HepG2 (cell line): ENCODE results near the gene PNLDC1. TPM values are rescaled to one million over a fixed set of nuclear protein-coding genes. Genes with fewer than 3 reads are reported as not detected.
A peak's percentile ranks its signal among the peaks of the same experiment; 100 is the strongest.

Experiments used
- ARNT2 ChIP-seq: sonication (generic); formaldehyde crosslinking; IDR thresholded peaks from 2 replicates; pipeline ENCODE4 v1.8.0; 2022; ENCODE audit warnings: mild to moderate bottlenecking, low read depth, missing genetic modification reagents, moderate library complexity
- ASH2L ChIP-seq: fragments of 300-600, 200-600 bp; sonication (generic); IDR thresholded peaks from 2 replicates; pipeline ENCODE4 v1.7.0; 2017; ENCODE audit warnings: low read depth, mild to moderate bottlenecking, moderate library complexity, mixed read lengths, low read length; ENCODE audit not compliant: insufficient read length
- BCL6 ChIP-seq: IDR thresholded peaks from 2 replicates; pipeline ENCODE4 v1.6.1; 2016; ENCODE audit warnings: missing genetic modification reagents, missing compliant biosample characterization
- CHD4 ChIP-seq: fragments of 200-600 bp; sonication (generic); IDR thresholded peaks from 2 replicates; pipeline ENCODE4 v1.7.0; 2017; ENCODE audit warnings: mild to moderate bottlenecking, low read length, borderline replicate concordance
- DPF2 ChIP-seq: sonication (generic); formaldehyde crosslinking; IDR thresholded peaks from 2 replicates; pipeline ENCODE4 v1.4.0; 2020; ENCODE audit warnings: mild to moderate bottlenecking, low read depth, missing genetic modification reagents, borderline replicate concordance
- FOXP1 ChIP-seq, 2 experiments: fragments of 450-650 bp in 1 of 2; IDR thresholded peaks; 2 replicates each; pipeline ENCODE4 v1.6.1; 2017 to 2018; ENCODE audit warnings: antibody characterized with exemption in 1 of 2
- GATAD2A ChIP-seq: IDR thresholded peaks from 2 replicates; pipeline ENCODE4 v1.6.1; 2016
- GZF1 ChIP-seq: sonication (generic); formaldehyde crosslinking; IDR thresholded peaks from 2 replicates; pipeline ENCODE4 v1.5.1; 2020; ENCODE audit warnings: mild to moderate bottlenecking, missing genetic modification reagents
- MIXL1 ChIP-seq: IDR thresholded peaks from 2 replicates; pipeline ENCODE4 v1.6.1; 2016
- NFKB2 ChIP-seq: sonication (generic); formaldehyde crosslinking; IDR thresholded peaks from 2 replicates; pipeline ENCODE4 v1.4.0; 2020; ENCODE audit warnings: missing genetic modification reagents, borderline replicate concordance
- PRDM10 ChIP-seq: sonication (generic); formaldehyde crosslinking; IDR thresholded peaks from 2 replicates; pipeline ENCODE4 v1.4.0; 2020; ENCODE audit warnings: low read depth, missing genetic modification reagents
- RFX3 ChIP-seq: IDR thresholded peaks from 2 replicates; pipeline ENCODE4 v1.6.1; 2016; ENCODE audit warnings: missing biosample characterization, missing genetic modification reagents
- SATB2 ChIP-seq: sonication (generic); formaldehyde crosslinking; IDR thresholded peaks from 2 replicates; pipeline ENCODE4 v1.5.0; 2020; ENCODE audit warnings: missing genetic modification reagents
- SCMH1 ChIP-seq: sonication (generic); formaldehyde crosslinking; IDR thresholded peaks from 2 replicates; pipeline ENCODE4 v1.9.0; 2021; ENCODE audit warnings: missing genetic modification reagents, mild to moderate bottlenecking, borderline replicate concordance
- SETDB1 ChIP-seq: sonication (generic); formaldehyde crosslinking; IDR thresholded peaks from 2 replicates; pipeline ENCODE4 v1.5.1; 2020; ENCODE audit warnings: missing genetic modification reagents, mild to moderate bottlenecking, borderline replicate concordance
- TMF1 ChIP-seq: sonication (generic); formaldehyde crosslinking; IDR thresholded peaks from 2 replicates; pipeline ENCODE4 v1.8.1; 2022; ENCODE audit warnings: low read depth, missing genetic modification reagents
- ZIK1 ChIP-seq: sonication (generic); formaldehyde crosslinking; IDR thresholded peaks from 2 replicates; pipeline ENCODE4 v1.5.0; 2020; ENCODE audit warnings: mild to moderate bottlenecking, low read depth, missing genetic modification reagents, borderline replicate concordance
- ZNF589 ChIP-seq: sonication (generic); formaldehyde crosslinking; conservative IDR thresholded peaks from 2 replicates; pipeline ENCODE4 v1.8.0; 2022; ENCODE audit warnings: mild to moderate bottlenecking, moderate library complexity, missing genetic modification reagents
- ZNF605 ChIP-seq: sonication (generic); formaldehyde crosslinking; IDR thresholded peaks from 2 replicates; pipeline ENCODE4 v1.8.0; 2022; ENCODE audit warnings: mild to moderate bottlenecking, missing genetic modification reagents
- ZNF609 ChIP-seq: sonication (generic); formaldehyde crosslinking; IDR thresholded peaks from 2 replicates; pipeline ENCODE4 v1.4.0; 2020; ENCODE audit warnings: mild to moderate bottlenecking, missing genetic modification reagents, borderline replicate concordance
- ZNF850 ChIP-seq: sonication (generic); formaldehyde crosslinking; conservative IDR thresholded peaks from 2 replicates; pipeline ENCODE4 v1.9.0; 2021; ENCODE audit warnings: mild to moderate bottlenecking, missing genetic modification reagents
- polyA plus RNA-seq, 8 experiments: library from polyadenylated mRNA; depleted of rRNA in 3 of 8; stranded (reverse) in 7 of 8; unstranded in 1 of 8; fragments of >200 nt; fragmentation: Illumina TruSeq in 4 of 8; extraction: Trizol in 4 of 8; gene quantifications; 2 replicates each; pipeline versions ENCODE4 v1.2.1 to v1.2.3, GENCODE V29; 2011 to 2016; ENCODE audit warnings: low read depth in 4 of 8, missing spikeins in 1 of 8, mixed read lengths in 1 of 8; ENCODE audit not compliant: insufficient read depth in 1 of 8
- total RNA-seq, 5 experiments: library from RNA; depleted of rRNA; stranded (reverse); fragments of >200 nt; fragmentation: Illumina TruSeq; extraction: Trizol; gene quantifications; 2 replicates each; pipeline ENCODE4 v1.2.3, GENCODE V29; 2016; ENCODE audit warnings: low read depth in 1 of 5

Gene PNLDC1
- total and polyA plus RNA-seq, 2 of the 13 experiments (the other 11 are each of a cell fraction or from before 2014, with no cell fraction given): not detected

- TF ChIP-seq BCL6 (CRISPR knock-in tag) (peak; percentile 31; the same call in 1 of the 2 replicates), TMF1 (CRISPR knock-in tag) (peak; percentile 83; the same call in 1 of the 2 replicates), ZNF605 (peak; percentile 99), SATB2 (CRISPR knock-in tag) (0 out of 2 replicates have a peak, but pooled peaks have one; percentile 23), SETDB1 (CRISPR knock-in tag) (no peak), ZNF589 (CRISPR knock-in tag) (peak; percentile 94), DPF2 (CRISPR knock-in tag) (no peak), ZNF850 (0 out of 2 replicates have a peak, but pooled peaks have one; percentile 1), PRDM10 (CRISPR knock-in tag) (peak; percentile 74; the same call in 1 of the 2 replicates), ZNF609 (0 out of 2 replicates have a peak, but pooled peaks have one; percentile 37), GZF1 (CRISPR knock-in tag) (peak; percentile 84), ASH2L (peak; percentile 79), MIXL1 (CRISPR knock-in tag) (peak; percentile 82; the same call in 1 of the 2 replicates), NFKB2 (peak; percentile 90; the same call in 1 of the 2 replicates), FOXP1 (IDR thresholded peaks at IDR 0.05) (peak; percentile 55; the same call in 1 of the 2 replicates), FOXP1 (CRISPR knock-in tag; IDR thresholded peaks at IDR 0.05) (peak; percentile 58), RFX3 (CRISPR knock-in tag) (peak; percentile 25; the same call in 1 of the 2 replicates), GATAD2A (peak; percentile 53), ZIK1 (CRISPR knock-in tag) (peak; percentile 77; the same call in 1 of the 2 replicates), ARNT2 (CRISPR knock-in tag) (peak; percentile 68; the same call in 1 of the 2 replicates), SCMH1 (CRISPR knock-in tag) (no peak), CHD4 (peak; percentile 94; the same call in 1 of the 2 replicates)
These were observed 10.5 kb upstream of the PNLDC1 start, which contains the start of gene TCP1 (continued) for GRCh38 chr6:159789377-159790148.
